Esophagus (tissue), 2 donors: Measurements from ENCODE around the gene EPHB1. TPM values are rescaled to one million over a fixed set of nuclear protein-coding genes. Genes with fewer than 3 reads are reported as not detected.
"Not testable (repeated sequence)": the region's sequence is repeated elsewhere in the genome, so short reads cannot be mapped to it uniquely, and the experiment has no call there.

ENCODE experiments used
- H3K27ac ChIP-seq, 2 donors: one replicate each; pipeline ENCODE4 v1.5.1; 2013; ENCODE audit warnings: low read depth in 2 of 2, mild to moderate bottlenecking in 2 of 2, inconsistent platforms in 1 of 2, low read length in 1 of 2, moderate library complexity in 1 of 2
- H3K27me3 ChIP-seq, 2 donors: one replicate each; pipeline ENCODE4 v1.6.1; 2013; ENCODE audit warnings: low read length in 2 of 2, control low read depth in 1 of 2, mild to moderate bottlenecking in 1 of 2; ENCODE audit not compliant: insufficient read depth in 2 of 2, control insufficient read depth in 1 of 2
- H3K36me3 ChIP-seq, 2 donors: one replicate each; pipeline ENCODE4 v1.6.1; 2013; ENCODE audit warnings: low read length in 1 of 2; ENCODE audit not compliant: control insufficient read depth in 2 of 2, insufficient read depth in 2 of 2
- H3K4me1 ChIP-seq, 2 donors: one replicate each; pipeline ENCODE4 v1.6.1; 2013; ENCODE audit warnings: low read length in 1 of 2; ENCODE audit not compliant: control insufficient read depth in 2 of 2, insufficient read depth in 2 of 2
- H3K4me3 ChIP-seq, 2 donors: one replicate each; pipeline ENCODE4 v1.5.1; 2013; ENCODE audit warnings: low read length in 2 of 2, mild to moderate bottlenecking in 2 of 2, low read depth in 1 of 2, moderate library complexity in 1 of 2
- H3K9me3 ChIP-seq, 2 donors: one replicate each; pipeline ENCODE4 v1.6.1; 2013; ENCODE audit warnings: mild to moderate bottlenecking in 2 of 2, low read depth in 1 of 2, low read length in 1 of 2, moderate library complexity in 1 of 2; ENCODE audit not compliant: control insufficient read depth in 2 of 2, insufficient read depth in 1 of 2
- WGBS, 2 donors: extraction: QIAGEN DNeasy Blood & Tissue Kit; methylation state at CpG; one replicate each; pipeline ENCODE4 v1.1.7; 2013; 5-methylcytosine and 5-hydroxymethylcytosine counted together
- polyA plus RNA-seq, 2 donors: library from polyadenylated mRNA; stranded (reverse); fragments of 200-250 nt; gene quantifications; one replicate each; pipeline ENCODE4 v1.2.3, GENCODE V29; 2013
- donor health status: healthy with polysubstance abuse.
- donor health status: Bipolar disorder and iron deficiency.

Gene EPHB1
- polyA plus RNA-seq, 2 donors = 0.04 to 0.38 TPM

- no peaks in the 10 kb centered on the region for H3K9me3 ChIP-seq
- H3K27me3 ChIP-seq = no peaks in the 10 kb centered on the region
- H3K36me3 ChIP-seq = no peaks in the 10 kb centered on the region
- H3K27ac ChIP-seq = no peak overlapping the region
- 90 to 95% methylated on average over 1 of the region's 1 CpG for WGBS, 2 donors
- H3K4me1 ChIP-seq = no peaks in the 10 kb centered on the region
- H3K4me3 ChIP-seq = no peak overlapping the region
Measured at GRCh38 chr3:134772591-134772990, 22.5 kb upstream of the EPHB1 start.

DNA sequence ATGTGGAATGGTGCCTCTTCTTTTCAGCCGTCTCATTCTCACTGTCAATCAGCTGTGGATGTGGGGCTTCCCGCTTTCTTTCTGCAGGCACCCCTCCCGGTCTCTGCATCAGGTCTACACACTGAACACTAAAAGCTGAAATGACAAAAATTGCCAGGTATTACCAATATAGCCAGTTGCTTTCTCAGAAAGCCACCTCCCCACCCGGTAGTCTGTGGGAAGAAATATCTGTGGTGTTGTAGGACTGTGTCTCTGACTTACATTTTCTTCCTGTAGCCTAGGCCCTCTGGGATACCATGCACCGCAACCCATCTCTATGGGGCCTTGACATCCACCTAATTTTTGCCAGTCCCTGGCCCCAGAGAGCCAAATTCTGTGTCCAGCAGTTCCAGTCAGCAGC lies 19.2 kb upstream of the EPHB1 start:
- Histone ChIP-seq H3K27me3 (no peaks in the 10 kb centered on the region), H3K36me3 (no peaks in the 10 kb centered on the region), H3K4me3 (no peak overlapping the region), H3K9me3 (no peaks in the 10 kb centered on the region), H3K4me1 (no peaks in the 10 kb centered on the region), H3K27ac (no peak overlapping the region)
- WGBS, 2 donors = 86 to 87% methylated on average over 5 of the region's 5 CpGs

GRCh38 chr3:134776518-134776917 lies 18.5 kb upstream of the EPHB1 start:
- Histone ChIP-seq H3K27ac (no peak overlapping the region), H3K9me3 (no peaks in the 10 kb centered on the region), H3K4me1 (no peaks in the 10 kb centered on the region), H3K36me3 (no peaks in the 10 kb centered on the region), H3K27me3 (no peaks in the 10 kb centered on the region), H3K4me3 (no peak overlapping the region)
- 91 to 100% methylated on average over 1 of the region's 1 CpG for whole genome bisulfite sequencing, 2 donors

DNA sequence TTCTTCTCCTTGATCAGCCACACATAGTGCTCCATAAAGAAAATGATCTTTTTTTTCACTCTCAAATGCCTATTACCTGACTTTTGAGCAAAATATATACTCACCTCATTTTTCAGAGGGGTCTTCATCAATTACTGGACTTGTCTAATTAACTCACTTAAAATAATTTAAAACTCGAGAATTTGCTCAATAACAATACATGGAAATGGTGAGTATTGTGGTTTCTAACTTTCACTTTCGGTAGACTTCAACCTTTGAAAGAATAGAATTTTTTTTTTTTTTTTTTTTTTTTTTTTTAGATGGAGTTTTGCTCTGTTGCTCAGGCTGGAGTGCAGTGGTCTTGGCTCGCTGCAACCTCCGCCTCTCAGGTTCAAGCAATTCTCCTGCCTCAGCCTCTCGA lies 17.7 kb upstream of the EPHB1 start:
- Histone ChIP-seq H3K4me1 (no peaks in the 10 kb centered on the region), H3K27me3 (no peaks in the 10 kb centered on the region), H3K9me3 (no peaks in the 10 kb centered on the region), H3K36me3 (no peaks in the 10 kb centered on the region), H3K4me3 (no peak overlapping the region), H3K27ac (no peak overlapping the region)
- 76 to 84% methylated on average over 5 of the region's 5 CpGs for WGBS, 2 donors

DNA sequence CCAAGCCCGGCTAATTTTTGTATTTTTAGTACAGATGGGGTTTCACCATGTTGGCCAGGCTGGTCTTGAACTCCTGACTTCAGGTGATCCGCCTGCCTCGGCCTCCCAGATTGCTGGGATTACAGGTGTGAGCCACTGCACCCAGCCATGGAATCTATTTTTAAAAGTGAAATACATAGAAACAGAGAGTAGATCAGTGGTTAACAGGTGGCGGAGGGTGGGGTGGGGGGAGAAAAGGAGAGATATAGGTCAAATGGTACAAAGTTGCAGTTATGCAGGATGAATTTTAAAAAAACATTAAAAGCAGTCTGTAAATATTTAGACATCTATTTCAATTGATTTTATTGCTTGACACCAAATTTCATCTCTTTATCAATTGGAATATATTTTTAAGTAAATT lies 6.8 kb upstream of the EPHB1 start:
- not testable (repeated sequence) for H3K27me3 ChIP-seq, H3K27ac ChIP-seq, H3K9me3 ChIP-seq, H3K4me1 ChIP-seq, H3K36me3 ChIP-seq, H3K4me3 ChIP-seq
- 88 to 89% methylated on average over 4 of the region's 4 CpGs for WGBS, 2 donors

GRCh38 chr3:134790065-134790464 lies 5.0 kb upstream of the EPHB1 start:
- Histone ChIP-seq H3K27ac (no peak overlapping the region), H3K9me3 (peaks cover 0 to 3% of the 10 kb centered on the region in 2 donors), H3K4me3 (no peak overlapping the region), H3K36me3 (no peaks in the 10 kb centered on the region), H3K4me1 (peaks cover 0 to under 1% of the 10 kb centered on the region in 2 donors), H3K27me3 (no peaks in the 10 kb centered on the region)
- 85 to 87% methylated on average over 2 of the region's 2 CpGs for WGBS, 2 donors

DNA sequence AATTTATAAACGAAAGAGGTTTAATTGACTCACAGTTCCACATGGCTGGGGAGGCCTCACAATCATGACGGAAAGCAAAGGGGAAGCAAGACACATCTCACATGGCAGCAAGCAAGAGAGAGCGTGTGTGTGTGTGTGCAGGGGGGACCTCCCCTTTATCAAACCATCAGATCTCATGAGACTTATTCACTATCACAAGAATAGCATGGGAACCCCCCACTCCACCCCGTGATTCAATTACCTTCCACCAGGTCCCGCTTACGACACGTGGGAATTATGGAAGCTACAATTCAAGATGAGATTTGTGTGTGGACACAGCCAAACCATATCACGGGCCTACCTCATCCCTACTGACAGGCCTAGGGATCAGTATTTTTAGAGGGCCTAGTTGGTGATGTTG lies 3.1 kb upstream of the EPHB1 start:
- Histone ChIP-seq H3K9me3 (peaks cover 0 to 3% of the 10 kb centered on the region in 2 donors), H3K27me3 (peaks cover 0 to 4% of the 10 kb centered on the region in 2 donors), H3K36me3 (no peaks in the 10 kb centered on the region), H3K4me1 (peaks cover 6 to 10% of the 10 kb centered on the region in 2 donors), H3K4me3 (no peak overlapping the region), H3K27ac (no peak overlapping the region)
- 89 to 94% methylated on average over 8 of the region's 8 CpGs for WGBS, 2 donors

GRCh38 chr3:134792700-134793099 lies 2.4 kb upstream of the EPHB1 start:
- peaks cover 0 to 3% of the 10 kb centered on the region in 2 donors for H3K9me3 ChIP-seq
- H3K4me1 ChIP-seq = peaks cover 6 to 10% of the 10 kb centered on the region in 2 donors
- no peak overlapping the region for H3K27ac ChIP-seq
- no peak overlapping the region for H3K4me3 ChIP-seq
- H3K36me3 ChIP-seq = no peaks in the 10 kb centered on the region
- peaks cover 0 to 10% of the 10 kb centered on the region in 2 donors for H3K27me3 ChIP-seq
- 83 to 86% methylated on average over 4 of the region's 4 CpGs for WGBS, 2 donors

DNA sequence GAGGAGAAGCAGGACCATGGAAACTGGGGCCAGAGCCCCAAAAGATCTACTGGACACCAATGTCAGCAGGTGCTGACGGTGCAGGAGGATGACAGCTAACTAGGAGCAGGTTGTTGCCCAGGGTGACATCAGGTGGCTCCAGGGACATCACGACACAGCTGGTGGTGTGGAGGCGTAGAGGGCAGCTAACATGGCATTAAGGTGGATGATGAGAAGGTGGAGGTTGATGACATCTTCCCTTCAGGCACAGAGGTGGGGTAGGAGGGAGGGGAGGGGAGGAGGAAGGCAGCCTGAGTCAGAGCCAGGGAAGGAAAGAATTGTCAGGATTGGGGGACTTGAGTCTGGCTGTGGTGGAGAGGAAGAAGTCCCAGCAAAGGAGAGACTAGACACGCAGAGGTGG lies 1.5 kb upstream of the EPHB1 start:
- H3K4me3 ChIP-seq = no peak overlapping the region
- no peaks in the 10 kb centered on the region for H3K36me3 ChIP-seq
- H3K27me3 ChIP-seq = peaks cover 0 to 15% of the 10 kb centered on the region in 2 donors
- no peak overlapping the region for H3K27ac ChIP-seq
- WGBS, 2 donors = 80 to 85% methylated on average over 4 of the region's 4 CpGs
- H3K9me3 ChIP-seq = peaks cover 0 to 3% of the 10 kb centered on the region in 2 donors
- peaks cover 6 to 10% of the 10 kb centered on the region in 2 donors for H3K4me1 ChIP-seq

DNA sequence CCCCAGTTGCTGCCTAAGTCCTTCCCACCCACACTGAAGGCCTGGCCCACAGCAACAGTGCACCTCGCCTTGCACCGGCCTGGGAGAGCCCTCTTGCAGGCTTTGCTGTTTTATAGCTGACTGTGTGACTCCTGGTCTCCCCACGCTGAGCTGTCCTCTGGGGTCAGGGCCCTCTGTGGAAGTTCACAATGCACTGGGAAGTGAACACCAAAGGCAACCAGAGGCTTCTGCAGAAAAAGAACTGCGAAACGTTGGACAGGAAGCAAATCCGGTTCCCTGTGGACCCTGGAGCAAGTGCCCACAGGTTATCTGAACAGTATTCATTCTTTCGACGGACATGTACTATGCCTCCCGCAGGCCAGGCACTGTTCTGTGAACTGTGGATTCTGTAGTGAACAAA lies 737 bp upstream of the EPHB1 start:
- H3K27ac ChIP-seq = no peak overlapping the region
- WGBS, 2 donors = 63 to 71% methylated on average over 9 of the region's 9 CpGs
- H3K36me3 ChIP-seq = no peaks in the 10 kb centered on the region
- no peak overlapping the region for H3K4me3 ChIP-seq
- H3K27me3 ChIP-seq = peaks cover 0 to 15% of the 10 kb centered on the region in 2 donors
- peaks cover 0 to 3% of the 10 kb centered on the region in 2 donors for H3K9me3 ChIP-seq
- peaks cover 6 to 10% of the 10 kb centered on the region in 2 donors for H3K4me1 ChIP-seq
